Left renal cortex interstitium (tissue), 4 donors: Measurements from ENCODE around the gene ABCC8. TPM values are rescaled to one million over a fixed set of nuclear protein-coding genes. Genes with fewer than 3 reads are reported as not detected.

Source experiments
- DNase-seq, 4 donors: peaks; one replicate each; pipeline ENCODE4 v3.0.0-alpha.2; 2013; ENCODE audit warnings: low read depth in 4 of 4, low spot score in 2 of 4, missing footprints in 1 of 4
- polyA plus RNA-seq, 4 donors: library from polyadenylated mRNA; unstranded; fragments of 120-200 nt; gene quantifications; one replicate each; pipeline ENCODE4 v1.2.1, GENCODE V29; 2013; ENCODE audit not compliant: insufficient read length in 4 of 4

Gene ABCC8
- polyA plus RNA-seq, 4 donors: 1.2 to 2.2 (median 1.9) TPM

DNA sequence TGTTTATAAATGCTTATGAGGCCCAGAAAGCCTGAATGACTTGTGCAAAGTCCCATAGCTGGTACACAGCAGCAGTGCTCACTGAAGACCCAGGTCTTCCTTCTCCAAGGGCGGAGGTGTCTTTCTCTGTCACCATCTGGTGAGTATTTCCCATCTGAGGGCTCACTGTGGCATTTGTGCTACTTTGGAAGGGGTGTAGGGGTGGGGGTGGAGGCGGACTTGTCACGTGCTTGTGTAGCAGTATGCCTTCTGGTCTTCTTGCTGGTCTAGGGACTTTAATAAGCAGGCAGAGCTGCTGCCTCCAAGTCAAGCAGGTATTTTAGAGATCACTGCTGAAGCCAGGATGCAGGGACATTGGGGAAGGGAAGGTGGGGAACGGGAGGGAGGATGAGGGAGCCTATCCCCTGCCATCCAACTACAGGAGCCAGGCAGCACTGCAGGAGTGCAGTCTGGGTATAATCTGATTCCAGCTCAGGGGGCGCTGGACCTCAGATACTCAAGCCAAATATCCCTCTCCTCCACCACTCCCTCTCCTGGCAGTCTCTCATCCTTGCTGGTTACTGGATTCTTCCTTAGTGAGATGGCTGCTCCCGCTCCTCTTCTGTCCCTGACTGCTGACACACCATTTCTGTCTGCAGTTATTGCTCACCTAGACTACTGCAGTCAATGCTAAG lies 3.4 kb downstream of the ABCC8 start:
- DNase-seq: no peak

DNA sequence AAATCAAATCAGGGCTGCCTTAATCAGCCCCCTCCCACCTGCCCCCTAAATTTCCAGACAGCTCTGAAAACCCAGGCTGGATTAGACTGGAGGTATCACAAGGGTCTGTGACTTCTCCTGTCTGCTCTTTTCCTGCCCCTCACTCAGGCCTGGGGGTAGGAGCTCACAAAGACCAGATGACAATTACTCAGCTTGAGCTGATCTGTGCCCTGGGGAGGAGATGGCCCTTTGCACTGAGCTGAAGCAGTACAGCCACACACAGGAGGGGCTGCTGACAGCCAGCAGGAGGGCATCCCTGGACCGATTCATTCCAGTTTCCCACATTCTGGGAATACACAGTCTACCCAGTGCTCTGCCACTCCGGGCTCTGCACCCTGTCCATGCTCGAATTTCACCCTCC lies 4.2 kb downstream of the ABCC8 start:
- DNase-seq: no peak

DNA sequence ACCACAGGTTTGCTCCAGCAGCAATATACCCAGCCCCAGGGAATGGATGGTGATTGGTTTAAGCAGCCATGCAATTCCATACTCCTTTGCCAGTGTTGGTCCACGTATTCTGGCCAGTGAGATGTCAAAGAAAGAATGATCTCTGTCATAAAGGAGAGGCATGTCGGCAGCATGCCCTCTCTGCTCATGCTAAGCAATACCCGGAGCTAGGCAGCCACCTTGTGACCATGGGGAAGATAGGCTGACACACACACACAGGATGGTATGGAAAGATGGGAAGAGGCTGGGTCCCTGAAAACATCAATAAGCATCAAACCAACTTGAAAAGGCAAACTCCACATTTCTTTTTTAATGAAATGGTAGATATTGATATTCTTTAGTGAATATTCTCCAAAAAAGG lies 5.1 kb downstream of the ABCC8 start:
- DNase-seq: no peak

DNA sequence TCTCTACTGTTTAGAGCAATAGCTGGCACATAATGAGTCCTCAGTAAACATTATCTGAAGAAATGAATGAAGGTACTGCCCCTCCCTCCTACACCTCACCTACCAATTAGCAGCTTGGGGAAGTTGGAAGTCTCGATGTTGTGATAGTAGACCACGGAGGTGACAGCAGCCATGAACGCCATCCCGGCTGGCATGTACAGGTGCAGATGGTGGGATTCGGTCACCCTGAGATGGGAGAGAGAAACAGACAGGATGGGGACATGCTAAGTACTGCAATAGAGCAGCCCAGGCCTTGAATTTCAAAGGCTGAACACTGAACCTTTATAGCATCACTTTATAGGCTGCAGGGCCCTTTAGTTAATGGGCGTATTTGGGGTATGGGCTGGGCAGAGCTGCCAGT lies 6.6 kb downstream of the ABCC8 start:
- DNase-seq: no peak

DNA sequence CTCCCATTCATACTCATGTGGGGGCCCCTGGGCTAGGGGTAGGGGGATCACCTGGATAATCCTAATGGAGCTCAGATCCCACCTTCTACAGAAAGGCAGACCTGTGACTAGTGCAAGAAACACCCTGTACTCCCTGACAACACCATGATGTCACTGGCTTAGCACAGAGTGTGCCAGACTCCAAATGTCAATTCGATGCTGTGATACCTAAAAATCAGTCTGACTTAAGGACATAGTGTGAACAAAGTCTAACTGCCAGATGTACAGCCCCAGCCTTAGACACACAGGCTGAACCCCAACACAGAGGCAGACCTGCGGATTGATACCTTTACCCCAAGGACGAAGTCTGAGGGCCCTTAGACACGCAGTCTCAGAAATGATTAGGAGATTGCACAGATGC lies 8.5 kb downstream of the ABCC8 start:
- DNase-seq: no peak

DNA sequence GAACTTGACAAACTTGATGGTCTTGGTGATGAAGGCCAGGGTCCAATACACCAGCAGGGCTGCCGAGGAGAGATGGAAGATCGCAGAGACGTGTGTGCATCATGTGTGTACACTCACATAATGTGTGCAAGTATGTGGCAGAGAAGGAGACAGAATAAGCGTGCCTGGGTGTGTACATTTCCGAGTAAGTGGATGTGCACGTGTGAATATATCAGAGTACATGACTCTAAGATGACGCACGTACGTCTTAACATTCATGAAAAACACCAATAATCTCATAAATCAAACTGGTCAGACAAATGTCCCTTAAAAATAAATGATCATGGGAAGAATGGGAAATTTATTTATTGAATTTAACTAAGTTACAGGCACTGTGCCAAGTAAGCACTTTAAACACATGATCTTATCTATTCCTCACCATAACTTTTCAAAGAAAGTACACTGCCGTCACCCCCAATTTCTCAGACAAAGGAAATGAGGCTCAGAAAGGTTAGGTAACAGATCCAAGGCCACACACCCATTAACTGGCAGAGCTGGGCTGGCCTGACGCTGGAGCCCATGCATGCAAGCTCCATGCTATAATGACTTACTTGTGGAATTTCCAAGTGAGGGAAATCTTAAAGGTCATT lies 13.0 kb downstream of the ABCC8 start:
- DNase-seq: no peak

DNA sequence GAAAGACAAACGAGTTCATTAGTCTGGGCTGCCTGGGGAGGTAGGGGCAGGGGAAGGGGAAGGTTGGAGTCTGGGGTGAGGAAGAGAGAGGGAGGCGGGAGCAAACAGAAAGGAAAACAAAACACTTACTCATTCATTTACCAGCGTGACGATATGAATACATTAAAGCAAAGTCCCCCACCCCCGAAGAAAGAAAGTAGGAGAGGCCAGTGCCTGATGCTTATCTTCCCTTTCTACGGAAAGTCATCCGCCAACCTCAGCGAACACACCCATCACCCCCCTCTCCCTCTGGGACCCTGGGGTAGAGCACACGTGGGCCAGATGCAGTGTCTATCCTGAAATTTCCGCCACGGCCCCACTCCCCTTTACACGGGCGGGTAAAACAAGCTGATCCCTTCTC lies 13.7 kb downstream of the ABCC8 start:
- DNase-seq: no peak

DNA sequence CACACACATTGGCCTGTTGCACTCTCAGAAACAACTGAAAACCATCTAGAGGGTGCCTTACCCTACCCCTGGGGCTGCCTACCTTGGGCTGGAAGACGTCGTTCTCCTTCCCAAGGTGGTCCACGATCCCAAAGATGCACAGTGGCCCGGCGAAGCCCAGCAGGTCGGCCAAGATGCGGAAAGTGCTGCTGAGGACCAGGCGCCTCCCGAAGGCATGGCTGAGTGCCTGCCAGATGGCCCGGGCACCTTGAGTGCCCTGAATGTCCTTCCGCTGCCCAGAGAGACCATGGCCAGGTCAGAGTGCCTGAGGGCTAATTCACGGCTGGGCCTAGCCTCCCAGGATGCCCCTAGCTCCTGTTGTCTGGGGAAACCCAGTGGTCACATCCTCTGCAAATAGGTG lies 16.2 kb downstream of the ABCC8 start:
- no peak for DNase-seq

DNA sequence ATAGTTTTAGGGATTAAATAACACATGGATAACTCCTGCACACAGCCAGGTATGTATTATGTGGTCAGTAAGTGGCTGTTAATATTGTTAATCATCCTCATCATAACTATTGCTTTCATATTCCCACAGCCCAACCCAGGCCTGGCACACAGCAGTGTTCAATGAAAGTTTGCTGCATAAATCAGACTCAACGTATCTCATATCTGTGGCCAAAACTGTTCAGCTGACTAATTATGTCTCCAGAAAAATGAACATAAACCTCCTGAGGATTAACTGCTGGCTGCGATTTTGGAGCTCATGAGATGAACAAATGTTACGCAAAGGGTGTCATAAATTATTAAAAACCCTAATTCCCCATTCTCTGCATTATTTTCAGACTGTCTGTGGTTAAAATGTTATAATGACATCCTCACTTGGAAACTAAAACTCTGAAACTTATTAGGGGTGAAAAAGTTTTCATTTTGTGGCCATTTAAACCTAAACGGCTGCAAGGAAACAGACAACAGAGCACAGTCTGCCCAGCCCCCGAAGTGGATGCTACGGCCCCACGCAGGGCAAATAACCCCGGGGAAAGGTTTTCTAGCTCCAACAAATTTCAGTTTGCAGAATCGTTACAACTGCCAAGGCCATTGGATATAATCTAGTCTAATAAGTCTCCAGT lies 17.3 kb downstream of the ABCC8 start:
- DNase-seq: no peak

DNA sequence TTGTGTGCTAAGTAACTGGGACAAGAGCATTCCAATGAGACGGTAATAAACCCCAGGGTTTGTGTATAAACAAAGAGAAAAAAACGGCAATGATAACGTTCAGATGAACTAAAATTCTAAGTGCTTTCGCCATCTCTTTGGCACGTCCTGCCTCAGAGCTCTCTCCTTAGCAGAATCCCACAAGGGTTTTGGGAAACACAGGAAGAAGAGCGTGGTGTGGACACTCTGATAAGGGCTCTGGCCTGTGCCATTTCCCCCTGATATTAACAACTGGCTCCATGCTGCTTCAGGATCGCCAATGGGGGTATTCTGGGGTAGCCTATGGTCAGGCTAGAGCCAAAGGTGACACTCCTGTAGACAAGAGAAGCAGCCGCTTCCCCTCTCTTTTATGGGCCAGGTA lies 18.4 kb downstream of the ABCC8 start:
- no peak for DNase-seq

DNA sequence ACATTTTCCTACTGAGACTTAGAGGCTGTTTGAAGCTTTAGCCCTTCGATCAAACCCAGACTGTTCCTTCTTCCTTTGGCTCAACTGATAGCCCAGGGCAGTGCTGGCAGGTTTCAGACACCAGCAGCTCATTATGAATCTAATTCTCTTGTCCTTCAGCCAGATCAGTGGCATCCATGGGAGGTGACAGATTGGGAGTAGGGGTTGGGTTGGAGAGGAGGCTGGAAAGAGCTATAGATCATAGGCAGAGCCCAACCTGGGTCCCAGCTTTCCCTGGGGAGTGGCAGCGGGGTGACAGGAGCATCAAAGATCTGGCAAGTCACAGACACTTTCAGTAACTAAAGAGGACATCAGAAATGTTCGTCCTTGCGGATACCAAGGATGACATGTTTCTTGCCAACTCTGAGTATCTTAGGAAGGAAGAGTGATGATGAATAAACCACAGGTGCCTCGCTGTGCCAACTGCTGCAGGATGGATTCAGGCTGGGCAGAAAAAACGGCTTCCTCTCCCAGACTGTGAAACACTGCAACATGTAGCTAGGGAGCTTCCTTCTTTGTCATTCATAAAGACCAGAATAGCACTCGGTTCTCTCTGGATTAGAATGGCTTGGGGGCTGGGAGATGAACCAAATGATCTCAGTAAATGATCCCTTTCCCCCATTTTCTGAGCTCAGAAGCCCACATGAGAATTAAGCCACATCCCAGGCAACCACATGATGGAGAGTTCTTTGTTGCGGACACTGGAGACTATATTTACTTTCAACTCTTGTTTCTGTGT lies 19.1 kb downstream of the ABCC8 start:
- DNase-seq: no peak

DNA sequence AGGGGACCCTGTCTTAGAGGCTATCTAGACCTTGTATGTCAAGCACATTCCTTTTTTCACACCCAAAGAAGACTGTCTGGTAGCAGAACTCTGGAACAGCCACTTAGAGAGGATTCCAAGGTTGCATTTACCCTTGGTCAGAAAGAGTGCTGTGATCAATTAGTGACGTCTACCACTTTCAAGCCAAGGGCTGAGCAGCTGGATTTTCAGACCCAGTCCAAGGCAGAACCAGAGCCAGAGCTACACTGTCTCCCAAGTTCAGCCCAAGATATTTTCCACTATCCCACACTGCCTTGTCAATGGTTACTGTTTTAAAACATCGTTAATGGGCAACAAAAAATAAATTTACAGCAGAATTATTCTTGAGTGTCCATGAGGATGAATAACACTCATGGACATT lies 24.0 kb downstream of the ABCC8 start:
- no peak for DNase-seq

DNA sequence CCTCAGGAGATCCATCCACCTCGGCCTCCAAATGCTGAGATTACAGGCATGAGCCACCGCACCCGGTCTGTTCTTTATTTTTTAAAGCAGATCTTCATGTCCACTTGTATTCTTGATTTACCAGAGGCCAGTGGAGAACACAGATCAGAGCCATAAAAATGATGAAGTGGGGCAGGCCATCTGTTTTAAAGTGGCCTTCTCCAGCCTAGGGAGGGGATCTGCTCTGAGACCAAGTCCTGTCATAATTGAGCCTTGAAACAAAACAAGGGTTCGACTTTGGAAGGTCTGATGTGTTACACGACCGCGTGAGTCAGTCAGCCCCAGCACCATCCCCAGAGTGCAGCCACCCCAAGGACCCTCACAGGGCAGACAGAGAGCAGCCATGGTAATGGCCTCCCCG lies 27.5 kb downstream of the ABCC8 start:
- peak in 1 of 4 donors; percentile 29 for DNase-seq

DNA sequence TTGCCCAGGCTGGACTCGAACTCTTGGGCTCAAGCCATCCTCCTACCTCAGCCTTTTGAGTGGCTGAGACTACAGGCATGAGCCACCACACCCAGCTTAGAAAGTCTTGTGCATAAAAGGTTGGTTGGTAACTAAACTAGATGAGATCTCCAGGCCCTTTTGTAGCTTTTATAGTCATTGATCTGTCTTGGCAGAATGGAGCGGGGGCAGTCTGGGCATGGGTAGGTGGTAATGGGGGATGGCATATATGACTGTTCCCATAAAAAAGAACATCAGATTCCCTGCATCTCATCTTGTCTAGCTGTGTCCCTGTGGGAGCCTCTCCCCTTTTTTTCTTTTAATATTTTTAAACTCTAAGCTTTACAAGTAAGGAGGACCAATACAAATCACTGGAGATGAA lies 30.2 kb downstream of the ABCC8 start:
- DNase-seq: no peak

DNA sequence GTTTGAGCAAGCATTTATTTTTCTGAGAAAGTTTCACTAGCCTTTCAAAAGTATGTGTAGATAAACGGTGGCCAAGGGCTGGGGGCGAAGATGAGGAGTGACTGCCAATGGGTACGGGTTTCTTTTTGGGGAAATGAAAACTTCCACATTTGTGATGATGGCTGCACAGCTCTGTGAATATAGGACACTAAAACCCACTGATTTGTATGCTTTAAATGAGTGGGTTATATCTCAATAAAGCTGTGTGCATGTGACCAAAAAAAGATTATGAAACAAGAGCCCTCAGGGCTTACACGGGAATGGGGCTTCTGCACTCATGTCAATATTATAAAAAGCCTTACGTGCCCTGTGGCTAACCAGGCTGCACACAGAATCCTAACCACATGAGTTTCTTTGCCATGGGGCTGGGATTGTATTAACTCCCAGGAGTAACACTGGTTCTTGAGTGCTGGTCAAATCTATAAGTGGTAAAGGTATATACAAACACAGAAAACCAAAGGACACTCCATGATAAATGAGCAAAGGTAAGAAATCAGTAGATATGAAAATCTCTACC lies 31.3 kb downstream of the ABCC8 start:
- DNase-seq: no peak

DNA sequence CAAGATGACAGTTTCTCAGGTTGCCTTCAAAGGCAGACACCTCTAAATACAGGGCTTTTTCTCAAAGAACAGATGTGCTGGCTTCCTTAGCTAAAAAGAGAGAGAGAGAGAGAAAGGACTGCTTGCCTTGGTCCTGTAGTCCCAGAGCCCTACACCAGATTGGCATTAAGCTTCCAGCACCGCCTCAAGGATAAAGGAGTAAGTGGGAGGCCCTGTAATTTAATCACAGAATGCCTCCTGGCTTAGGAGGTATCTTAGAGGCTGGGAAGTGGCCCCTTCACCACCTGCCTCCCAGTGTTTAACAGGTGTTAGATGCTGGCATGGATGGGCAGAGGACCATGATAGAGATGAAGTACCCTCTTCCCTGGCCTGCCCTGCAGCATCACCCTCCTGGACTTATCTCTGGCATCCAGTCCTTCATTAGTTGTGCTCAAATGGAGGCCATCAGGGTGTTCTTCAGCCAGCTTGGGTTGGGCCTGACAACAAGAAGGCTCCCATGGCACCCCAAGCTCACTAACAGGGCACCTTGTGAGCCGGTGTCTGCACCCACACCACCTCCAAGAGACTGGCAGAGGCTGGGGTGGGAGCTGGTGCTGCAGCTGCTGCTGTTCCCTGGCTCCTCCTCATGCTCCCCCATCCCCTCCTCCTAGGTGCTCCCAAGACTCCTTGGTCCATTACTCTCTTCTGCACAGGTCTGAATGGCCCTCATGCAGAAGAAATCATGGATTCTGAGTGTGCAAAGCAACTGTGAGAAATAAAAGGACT lies 32.5 kb downstream of the ABCC8 start:
- DNase-seq: no peak

DNA sequence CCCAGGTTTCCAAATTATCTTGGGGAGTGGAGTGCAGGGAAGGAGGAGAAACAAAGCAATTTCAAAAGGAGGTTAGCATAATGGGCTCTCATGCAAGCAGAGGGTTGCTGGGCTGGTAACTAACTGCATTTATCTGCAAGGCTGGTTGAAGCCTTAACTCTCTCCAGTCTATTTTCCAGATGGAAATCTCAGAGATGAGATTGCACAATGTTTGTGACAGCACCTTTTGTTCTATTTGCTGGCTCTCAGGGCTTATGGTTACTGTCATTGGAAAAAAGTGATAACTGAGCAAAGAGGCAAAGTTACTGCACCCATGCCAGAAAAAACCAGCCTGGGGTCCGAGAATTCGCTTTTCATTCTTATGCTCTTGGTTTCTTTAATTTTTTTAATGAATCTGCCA lies 33.2 kb downstream of the ABCC8 start:
- no peak for DNase-seq

DNA sequence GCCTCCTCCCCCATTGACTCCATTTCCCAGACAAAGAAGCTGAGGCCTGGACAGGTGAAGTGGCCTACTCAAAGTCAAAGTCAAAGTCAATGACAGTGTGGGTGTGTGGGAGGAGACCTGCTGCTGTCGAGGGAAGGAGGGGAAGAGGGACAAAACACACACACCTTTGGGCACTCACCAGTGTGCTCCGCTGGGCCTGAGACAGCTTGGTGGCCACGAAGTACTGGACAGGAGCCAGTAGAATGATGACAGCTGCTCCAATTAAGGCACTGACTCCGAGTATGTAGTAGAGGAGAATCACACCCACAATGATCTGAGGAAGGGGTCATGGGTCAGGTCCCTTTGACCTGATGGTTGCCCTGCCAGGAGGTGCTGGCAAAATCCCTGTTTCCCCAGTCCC lies 33.6 kb downstream of the ABCC8 start:
- no peak for DNase-seq

DNA sequence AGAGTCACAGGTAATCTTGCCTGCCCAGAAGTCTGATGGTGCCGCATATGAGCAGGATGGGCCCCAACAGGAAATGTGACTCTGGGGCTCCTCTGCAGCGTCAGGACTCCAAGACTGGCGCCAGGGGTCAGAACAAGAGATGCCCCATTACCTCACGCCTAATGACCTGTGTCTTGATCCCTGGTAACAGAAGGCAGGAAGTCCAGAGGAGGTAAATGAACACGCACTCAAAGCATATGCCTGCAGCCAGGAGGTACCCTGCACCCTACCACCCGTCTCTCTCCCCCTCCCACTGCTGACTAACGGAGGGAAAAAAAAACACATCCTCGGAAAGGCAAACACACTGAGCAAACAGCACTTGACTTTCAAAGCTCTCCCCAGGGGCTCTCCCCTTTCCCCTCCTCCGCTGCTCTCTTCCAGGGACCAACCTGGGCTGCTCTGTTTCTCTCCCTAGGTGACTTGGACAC lies 37.3 kb downstream of the ABCC8 start:
- peak in 2 of 4 donors; percentile 24 to 46 for DNase-seq

DNA sequence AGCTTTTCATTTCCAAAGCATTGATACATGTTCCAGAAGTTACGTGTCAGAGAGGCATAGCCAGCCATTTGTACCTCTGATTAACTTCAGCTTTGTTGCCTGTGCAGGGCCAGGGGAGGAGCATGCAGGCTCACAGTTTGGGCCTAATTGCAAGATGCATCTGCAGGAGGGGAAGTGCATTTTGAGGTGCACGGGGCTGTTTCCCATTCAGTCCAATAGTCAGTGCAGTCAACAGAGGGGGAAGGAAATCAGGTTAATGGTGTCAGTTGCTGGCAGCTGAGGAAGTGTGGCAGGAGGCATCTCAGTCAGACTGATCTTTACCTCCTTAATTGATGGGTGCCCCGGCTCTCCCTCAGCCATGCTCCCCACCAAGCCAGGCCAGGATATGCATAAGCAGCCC lies 39.3 kb downstream of the ABCC8 start:
- no peak for DNase-seq
